Measurements from ENCODE around the gene ENTPD1.

Gene ENTPD1

DNA sequence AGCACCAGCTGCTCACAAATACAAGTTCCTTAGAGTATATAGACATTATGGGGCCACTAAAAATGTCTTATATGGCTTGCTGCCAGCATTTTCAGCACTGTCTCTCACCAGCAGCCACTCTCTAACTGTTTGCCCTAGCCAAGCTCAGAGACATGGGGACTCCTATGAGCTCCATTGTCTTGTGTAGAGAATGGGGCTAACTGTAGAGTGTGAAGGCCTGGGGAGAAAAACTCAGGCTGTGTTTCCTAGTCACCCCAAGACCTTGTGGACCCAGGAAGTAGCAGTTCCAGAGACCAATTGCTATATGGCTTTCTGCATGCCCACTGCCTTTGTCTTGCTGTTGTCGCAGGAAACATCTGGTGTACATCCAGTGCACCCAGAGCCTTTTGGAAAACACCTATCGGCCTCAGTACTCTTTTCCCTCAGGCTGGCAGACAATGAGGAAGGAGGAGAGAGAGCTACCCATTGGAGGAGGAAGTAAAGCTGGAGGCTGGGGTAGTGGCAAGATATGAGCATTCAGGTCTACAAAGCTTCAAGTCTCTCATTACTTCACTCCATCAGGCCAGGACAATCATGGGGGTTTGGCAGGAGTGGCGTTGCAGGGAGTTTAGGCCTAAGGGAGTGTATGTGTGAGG lies 28.4 kb downstream of the ENTPD1 start:
- no peaks in the 10 kb centered on the region for H3K9me3 Mint-ChIP-seq
- H3K27me3 Mint-ChIP-seq, result peaks cover 13% of the 10 kb centered on the region
- H3K36me3 Mint-ChIP-seq, result no peaks in the 10 kb centered on the region
- H3K27ac Mint-ChIP-seq, result no peak overlapping the region
- H3K4me3 Mint-ChIP-seq, result no peak overlapping the region
- no peaks in the 10 kb centered on the region for H3K4me1 Mint-ChIP-seq

GRCh38 chr10:95785317-95785716 lies 29.4 kb downstream of the ENTPD1 start:
- no peak overlapping the region for H3K27ac Mint-ChIP-seq
- no peaks in the 10 kb centered on the region for H3K4me1 Mint-ChIP-seq
- no peaks in the 10 kb centered on the region for H3K36me3 Mint-ChIP-seq
- H3K9me3 Mint-ChIP-seq, result no peaks in the 10 kb centered on the region
- H3K4me3 Mint-ChIP-seq, result no peak overlapping the region
- peaks cover 13% of the 10 kb centered on the region for H3K27me3 Mint-ChIP-seq

DNA sequence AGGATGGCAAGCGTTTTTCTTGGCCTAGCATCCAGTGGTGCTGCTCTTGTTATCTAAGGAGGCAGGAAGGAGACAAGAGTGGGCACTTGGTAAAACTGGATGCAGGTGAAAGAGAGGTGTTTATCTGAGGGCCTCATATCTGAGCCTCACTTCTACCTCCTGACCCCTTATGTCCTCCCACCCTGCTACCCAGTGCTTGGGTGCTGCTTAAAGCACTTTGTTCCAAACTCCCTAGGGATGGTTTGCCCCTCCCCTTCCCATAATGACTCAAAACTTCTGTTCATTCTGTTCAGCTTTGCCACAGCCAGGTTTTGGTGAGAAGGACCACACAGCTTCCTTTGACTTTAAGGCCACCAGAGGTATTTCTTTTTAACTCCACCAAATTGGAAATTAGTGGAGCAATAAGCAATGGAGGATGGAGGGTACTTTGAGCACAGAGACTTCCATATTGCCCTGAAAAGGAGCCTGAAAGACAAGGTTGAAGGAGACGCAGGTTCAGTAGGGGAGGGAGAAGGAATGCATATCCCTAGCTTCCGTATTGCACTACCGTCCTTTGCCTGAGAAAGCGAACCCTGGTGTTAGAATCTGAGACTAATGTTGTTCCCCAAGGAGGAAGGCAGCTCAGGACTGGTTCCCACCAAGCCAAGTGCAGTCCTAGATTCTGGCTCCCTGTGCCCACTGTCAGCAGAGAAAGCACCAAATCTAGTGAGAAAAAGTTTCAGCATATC lies 30.1 kb downstream of the ENTPD1 start:
- H3K36me3 Mint-ChIP-seq, result no peaks in the 10 kb centered on the region
- H3K9me3 Mint-ChIP-seq, result no peaks in the 10 kb centered on the region
- H3K27me3 Mint-ChIP-seq, result peaks cover 5% of the 10 kb centered on the region
- no peak overlapping the region for H3K27ac Mint-ChIP-seq
- H3K4me3 Mint-ChIP-seq, result no peak overlapping the region
- no peaks in the 10 kb centered on the region for H3K4me1 Mint-ChIP-seq

DNA sequence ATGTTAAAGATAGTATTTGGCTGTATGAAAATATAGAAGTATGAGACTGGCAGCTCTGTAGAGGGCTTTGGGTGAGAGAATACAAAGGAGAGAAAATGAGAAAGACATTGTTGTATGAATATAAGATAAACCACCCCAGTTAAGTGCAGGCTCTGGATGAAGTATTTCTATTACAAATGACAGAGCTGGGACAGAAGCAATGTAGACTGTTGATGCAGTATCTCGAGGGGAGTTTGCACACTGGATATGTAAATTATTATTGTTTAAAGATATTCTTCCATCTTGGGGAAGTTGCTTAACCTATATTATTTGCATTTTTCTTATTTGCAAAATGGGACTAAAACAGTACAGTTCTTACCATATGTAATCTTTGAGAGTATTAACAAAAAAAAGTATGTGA lies 31.5 kb downstream of the ENTPD1 start:
- no peak overlapping the region for H3K27ac Mint-ChIP-seq
- H3K9me3 Mint-ChIP-seq, result no peaks in the 10 kb centered on the region
- H3K36me3 Mint-ChIP-seq, result no peaks in the 10 kb centered on the region
- H3K4me1 Mint-ChIP-seq, result no peaks in the 10 kb centered on the region
- H3K4me3 Mint-ChIP-seq, result no peak overlapping the region
- peaks cover 5% of the 10 kb centered on the region for H3K27me3 Mint-ChIP-seq

GRCh38 chr10:95788830-95789229 lies 32.9 kb downstream of the ENTPD1 start:
- Mint-ChIP-seq H3K36me3 (no peaks in the 10 kb centered on the region), H3K9me3 (no peaks in the 10 kb centered on the region), H3K4me3 (no peak overlapping the region), H3K27ac (no peak overlapping the region), H3K4me1 (no peaks in the 10 kb centered on the region), H3K27me3 (peaks cover 5% of the 10 kb centered on the region)

DNA sequence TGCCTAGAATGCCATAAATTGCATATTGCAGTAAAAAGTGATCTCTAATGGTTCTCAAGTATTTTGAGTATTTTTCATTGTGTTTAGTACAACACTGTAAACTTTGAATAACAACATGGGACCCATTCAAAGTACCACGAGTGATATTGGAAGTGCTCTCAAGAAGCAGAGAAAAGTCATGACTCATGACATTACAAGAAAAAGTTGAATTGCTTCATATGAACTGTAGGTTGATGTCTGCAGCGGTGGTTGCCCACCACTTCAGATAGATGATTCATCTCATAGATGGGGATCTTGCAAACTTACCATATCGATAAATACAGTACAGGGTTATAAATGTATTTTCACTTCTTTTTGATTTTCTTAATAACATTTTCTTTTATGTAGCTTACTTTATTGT lies 33.9 kb downstream of the ENTPD1 start:
- Mint-ChIP-seq H3K36me3 (no peaks in the 10 kb centered on the region), H3K27ac (no peak overlapping the region), H3K9me3 (no peaks in the 10 kb centered on the region), H3K4me1 (no peaks in the 10 kb centered on the region), H3K27me3 (peaks cover 5% of the 10 kb centered on the region), H3K4me3 (no peak overlapping the region)

GRCh38 chr10:95790982-95791381 lies 35.0 kb downstream of the ENTPD1 start:
- H3K36me3 Mint-ChIP-seq, result no peaks in the 10 kb centered on the region
- H3K4me1 Mint-ChIP-seq, result no peaks in the 10 kb centered on the region
- no peaks in the 10 kb centered on the region for H3K9me3 Mint-ChIP-seq
- H3K4me3 Mint-ChIP-seq, result no peak overlapping the region
- no peak overlapping the region for H3K27ac Mint-ChIP-seq
- H3K27me3 Mint-ChIP-seq, result peaks cover 5% of the 10 kb centered on the region

- no peaks in the 10 kb centered on the region for H3K4me1 Mint-ChIP-seq
- H3K27ac Mint-ChIP-seq, result no peak overlapping the region
- peaks cover 5% of the 10 kb centered on the region for H3K27me3 Mint-ChIP-seq
- no peaks in the 10 kb centered on the region for H3K36me3 Mint-ChIP-seq
- no peaks in the 10 kb centered on the region for H3K9me3 Mint-ChIP-seq
- H3K4me3 Mint-ChIP-seq, result no peak overlapping the region
Measured at GRCh38 chr10:95791425-95791979, 35.5 kb downstream of the ENTPD1 start.

- no peaks in the 10 kb centered on the region for H3K9me3 Mint-ChIP-seq
- no peaks in the 10 kb centered on the region for H3K36me3 Mint-ChIP-seq
- H3K27me3 Mint-ChIP-seq, result peaks cover 5% of the 10 kb centered on the region
- no peaks in the 10 kb centered on the region for H3K4me1 Mint-ChIP-seq
- no peak overlapping the region for H3K27ac Mint-ChIP-seq
- no peak overlapping the region for H3K4me3 Mint-ChIP-seq
Measured at GRCh38 chr10:95792211-95792780, 36.3 kb downstream of the ENTPD1 start.

DNA sequence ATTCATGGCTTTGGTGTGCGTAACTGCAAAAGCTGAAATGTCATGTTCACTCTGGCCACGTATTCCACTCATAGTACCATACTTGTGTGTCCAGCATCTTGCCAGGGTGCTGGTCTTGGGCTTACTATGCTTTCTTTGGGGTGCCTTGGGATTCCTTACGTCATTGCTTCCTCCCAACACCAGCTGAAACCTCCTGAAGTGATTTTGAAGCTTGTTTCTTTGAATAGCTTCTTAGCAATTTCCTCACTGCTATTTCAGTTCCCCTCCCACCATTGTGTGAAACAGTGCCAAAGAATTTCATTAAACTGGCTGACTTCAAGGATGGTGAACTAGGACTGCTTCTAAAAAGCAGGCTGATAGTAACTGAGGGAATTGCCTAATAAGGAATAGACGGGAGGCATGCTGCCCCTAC lies 36.9 kb downstream of the ENTPD1 start:
- Mint-ChIP-seq H3K27ac (no peak overlapping the region), H3K36me3 (no peaks in the 10 kb centered on the region), H3K9me3 (no peaks in the 10 kb centered on the region), H3K4me3 (no peak overlapping the region), H3K4me1 (no peaks in the 10 kb centered on the region), H3K27me3 (peaks cover 4% of the 10 kb centered on the region)

GRCh38 chr10:95793401-95794045 lies 37.6 kb downstream of the ENTPD1 start:
- Mint-ChIP-seq H3K27me3 (peaks cover 3% of the 10 kb centered on the region), H3K27ac (no peak overlapping the region), H3K4me3 (no peak overlapping the region), H3K9me3 (no peaks in the 10 kb centered on the region), H3K4me1 (no peaks in the 10 kb centered on the region), H3K36me3 (no peaks in the 10 kb centered on the region)

- no peaks in the 10 kb centered on the region for H3K27me3 Mint-ChIP-seq
- H3K36me3 Mint-ChIP-seq, result no peaks in the 10 kb centered on the region
- no peak overlapping the region for H3K4me3 Mint-ChIP-seq
- no peaks in the 10 kb centered on the region for H3K9me3 Mint-ChIP-seq
- no peaks in the 10 kb centered on the region for H3K4me1 Mint-ChIP-seq
- H3K27ac Mint-ChIP-seq, result no peak overlapping the region
Measured at GRCh38 chr10:95794195-95794594, 38.2 kb downstream of the ENTPD1 start.

- Mint-ChIP-seq H3K4me1 (no peaks in the 10 kb centered on the region), H3K27me3 (no peaks in the 10 kb centered on the region), H3K27ac (no peak overlapping the region), H3K4me3 (no peak overlapping the region), H3K36me3 (no peaks in the 10 kb centered on the region), H3K9me3 (no peaks in the 10 kb centered on the region)
Measured at GRCh38 chr10:95795602-95796001, 39.6 kb downstream of the ENTPD1 start.

DNA sequence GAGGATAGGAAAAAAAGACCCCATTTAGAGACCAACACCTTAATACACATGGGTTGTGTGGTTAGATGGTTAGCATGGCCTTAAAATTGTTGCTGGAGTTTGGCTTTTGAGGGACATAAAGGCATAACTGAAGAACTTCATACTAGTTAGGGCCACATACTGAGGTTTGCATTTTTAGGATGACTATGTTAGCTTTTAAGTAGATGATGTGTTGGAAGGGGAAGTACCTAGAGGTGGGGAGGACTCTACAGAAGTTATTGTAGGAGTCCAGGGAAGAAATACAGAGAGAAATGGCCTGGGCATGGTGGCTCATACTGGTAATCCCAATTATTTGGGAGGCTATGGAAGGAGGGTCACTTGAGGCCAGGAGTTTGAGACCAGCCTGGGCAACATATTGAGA lies 40.5 kb downstream of the ENTPD1 start:
- no peaks in the 10 kb centered on the region for H3K9me3 Mint-ChIP-seq
- no peaks in the 10 kb centered on the region for H3K4me1 Mint-ChIP-seq
- no peaks in the 10 kb centered on the region for H3K36me3 Mint-ChIP-seq
- no peak overlapping the region for H3K27ac Mint-ChIP-seq
- H3K27me3 Mint-ChIP-seq, result no peaks in the 10 kb centered on the region
- H3K4me3 Mint-ChIP-seq, result no peak overlapping the region

DNA sequence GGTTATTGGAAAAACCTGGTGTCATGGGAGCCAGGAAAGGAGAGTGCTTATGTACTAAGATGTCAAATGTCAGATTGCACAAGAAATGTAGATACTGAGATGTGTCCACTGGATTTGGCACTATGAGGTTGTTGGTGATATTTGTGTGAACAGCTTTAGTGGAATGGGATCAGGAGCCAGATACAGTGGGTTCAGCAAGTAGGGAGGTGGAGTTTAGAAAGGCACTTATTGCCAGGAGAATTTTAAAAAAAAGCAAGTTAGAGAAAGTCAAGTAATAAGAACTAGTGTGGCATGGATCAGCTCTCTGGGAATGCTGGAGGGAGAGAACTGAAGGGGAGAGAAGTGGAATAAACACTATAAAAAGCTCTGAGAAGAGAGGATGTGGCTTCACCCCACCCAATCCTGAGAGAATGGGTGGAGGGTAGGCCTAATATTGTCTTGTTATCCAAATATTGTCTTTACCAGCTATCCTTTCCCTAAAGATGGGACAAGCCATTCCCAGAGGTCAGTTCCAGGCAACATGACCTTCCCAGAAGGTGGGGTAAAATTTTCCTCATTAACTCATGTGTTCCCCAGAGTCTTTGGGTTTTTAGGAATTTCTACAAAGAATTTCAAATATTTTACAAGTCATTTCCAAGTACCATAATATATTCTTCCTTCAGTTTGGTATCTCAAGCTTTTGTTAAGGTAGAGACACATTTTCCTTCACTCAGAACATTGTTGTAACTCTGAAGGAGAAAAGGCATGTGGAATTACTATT lies 42.3 kb downstream of the ENTPD1 start:
- Mint-ChIP-seq H3K27ac (no peak overlapping the region), H3K4me3 (no peak overlapping the region), H3K4me1 (no peaks in the 10 kb centered on the region), H3K9me3 (no peaks in the 10 kb centered on the region), H3K36me3 (no peaks in the 10 kb centered on the region), H3K27me3 (no peaks in the 10 kb centered on the region)
